Cardiac muscle cell (in vitro differentiated cells and primary cell): Measurements from ENCODE around the gene GET3. TPM values are rescaled to one million over a fixed set of nuclear protein-coding genes. Genes with fewer than 3 reads are reported as not detected.

Experiments used
- DNase-seq, 2 donors: peaks; one replicate each; pipeline versions ENCODE4 v3.0.0 to v3.0.0-alpha.2; 2010 to 2017; ENCODE audit warnings: low read depth in 1 of 2, low spot score in 1 of 2
- H3K27ac ChIP-seq: fragments of 200-600 bp; sonication (generic); 2 replicates; pipeline ENCODE4 v1.5.1; 2016
- H3K27me3 ChIP-seq: fragments of 200-600 bp; sonication (generic); 2 replicates; pipeline ENCODE4 v1.6.0; 2016; ENCODE audit warnings: control low read depth
- H3K36me3 ChIP-seq: fragments of 200-600 bp; sonication (generic); 2 replicates; pipeline ENCODE4 v1.5.1; 2016; ENCODE audit warnings: control low read depth
- H3K4me1 ChIP-seq: fragments of 200-600 bp; sonication (generic); 2 replicates; pipeline ENCODE4 v1.8.1; 2017; ENCODE audit warnings: low read depth, mild to moderate bottlenecking, mixed run types
- H3K4me3 ChIP-seq: fragments of 200-600 bp; sonication (generic); 2 replicates; pipeline ENCODE4 v1.5.1; 2016; ENCODE audit warnings: mild to moderate bottlenecking
- H3K9me3 ChIP-seq: fragments of 200-600 bp; sonication (generic); 2 replicates; pipeline ENCODE4 v1.5.1; 2017; ENCODE audit warnings: low read depth, mild to moderate bottlenecking, control low read depth
- CTCF ChIP-seq: IDR thresholded peaks from 2 replicates; pipeline ENCODE4 v1.5.1; 2012; ENCODE audit warnings: low read depth, mild to moderate bottlenecking, low read length
- polyA plus RNA-seq: library from polyadenylated mRNA; unstranded; fragments of >200 nt; fragmentation: Nextera tagmentation; extraction: Ambion mirVana; gene quantifications from 2 replicates; pipeline ENCODE4 v1.2.1, GENCODE V29; 2016
- total RNA-seq: library from RNA; depleted of rRNA; stranded (reverse); fragments of >200 nt; gene quantifications from 2 replicates; pipeline ENCODE4 v1.2.3, GENCODE V29; 2016

GET3 gene
- total and polyA plus RNA-seq, 2 experiments from 2014 or later: 44.8 to 103 TPM

- no peaks in the 10 kb centered on the region for H3K4me1 ChIP-seq
- no peak overlapping the region for H3K4me3 ChIP-seq
- H3K27me3 ChIP-seq: no peaks in the 10 kb centered on the region
- H3K9me3 ChIP-seq: no peaks in the 10 kb centered on the region
- DNase-seq: no peak
- peaks cover 47% of the 10 kb centered on the region for H3K36me3 ChIP-seq
- no peak overlapping the region for H3K27ac ChIP-seq
- no peak for TF ChIP-seq CTCF
Measured at GRCh38 chr19:12701596-12702282, 35.6 kb upstream of the GET3 start.

- Histone ChIP-seq H3K27me3 (no peaks in the 10 kb centered on the region), H3K36me3 (peaks cover 52% of the 10 kb centered on the region), H3K4me1 (no peaks in the 10 kb centered on the region), H3K4me3 (no peak overlapping the region), H3K9me3 (no peaks in the 10 kb centered on the region), H3K27ac (no peak overlapping the region)
- TF ChIP-seq CTCF: no peak
- peak; percentile 44 to 53 for DNase-seq
Measured at GRCh38 chr19:12703046-12703445, 34.3 kb upstream of the GET3 start.

GRCh38 chr19:12705169-12705568 lies 32.1 kb upstream of the GET3 start:
- peaks cover 66% of the 10 kb centered on the region for H3K36me3 ChIP-seq
- H3K27me3 ChIP-seq: no peaks in the 10 kb centered on the region

GRCh38 chr19:12705654-12706331 lies 31.5 kb upstream of the GET3 start:
- Histone ChIP-seq H3K9me3 (no peaks in the 10 kb centered on the region), H3K36me3 (peaks cover 71% of the 10 kb centered on the region), H3K27ac (no peak overlapping the region), H3K4me1 (no peaks in the 10 kb centered on the region), H3K27me3 (no peaks in the 10 kb centered on the region), H3K4me3 (no peak overlapping the region)
- DNase-seq: no peak
- TF ChIP-seq CTCF: no peak

More at GRCh38 chr19:12705169-12705568, 32.1 kb upstream of the GET3 start:
- H3K27ac ChIP-seq: no peak overlapping the region
- no peak for DNase-seq
- no peak for TF ChIP-seq CTCF
- H3K9me3 ChIP-seq: no peaks in the 10 kb centered on the region
- no peaks in the 10 kb centered on the region for H3K4me1 ChIP-seq
- H3K4me3 ChIP-seq: no peak overlapping the region

- Histone ChIP-seq H3K27ac (no peak overlapping the region), H3K36me3 (peaks cover 69% of the 10 kb centered on the region), H3K4me3 (no peak overlapping the region), H3K27me3 (no peaks in the 10 kb centered on the region), H3K9me3 (no peaks in the 10 kb centered on the region), H3K4me1 (no peaks in the 10 kb centered on the region)
- no peak for DNase-seq
- TF ChIP-seq CTCF: no peak
Measured at GRCh38 chr19:12706332-12706718, 31.0 kb upstream of the GET3 start.
